Kidney (tissue), 14 donors: ENCODE measurements around the gene C2CD2. TPM values are rescaled to one million over a fixed set of nuclear protein-coding genes. Genes with fewer than 3 reads are reported as not detected.

ENCODE experiments used
- DNase-seq, 5 donors: peaks; one replicate each; pipeline ENCODE4 v3.0.0-alpha.2; 2013 to 2020
- FAIRE-seq: peaks from 2 replicates; lab custom pipeline; 2012; peaks lifted over from hg19 to GRCh38; lab: Jason Lieb, UNC
- H3K27ac ChIP-seq, 2 donors: one replicate each; pipeline ENCODE4 v1.7.0; 2013; ENCODE audit warnings: low read depth in 2 of 2, low read length in 2 of 2, inconsistent platforms in 1 of 2
- H3K27me3 ChIP-seq: one replicate; pipeline ENCODE4 v1.7.1; 2013; ENCODE audit warnings: low read length, inconsistent platforms; ENCODE audit not compliant: control insufficient read depth, insufficient read depth
- H3K36me3 ChIP-seq, 3 donors: one replicate each; pipeline versions ENCODE4 v1.7.0 to v1.7.1; 2013; ENCODE audit warnings: low read length in 3 of 3, control low read depth in 1 of 3, inconsistent platforms in 1 of 3; ENCODE audit not compliant: insufficient read depth in 3 of 3, control insufficient read depth in 2 of 3
- H3K4me1 ChIP-seq, 3 donors: one replicate each; pipeline versions ENCODE4 v1.7.0 to v1.7.1; 2013; ENCODE audit warnings: low read length in 3 of 3, inconsistent platforms in 1 of 3, low read depth in 1 of 3; ENCODE audit not compliant: control insufficient read depth in 2 of 3, insufficient read depth in 2 of 3
- H3K4me3 ChIP-seq, 3 donors: one replicate each; pipeline versions ENCODE4 v1.7.0 to v1.8.1; 2013; ENCODE audit warnings: low read length in 3 of 3, control low read depth in 1 of 3, inconsistent platforms in 1 of 3
- H3K9ac ChIP-seq, 3 donors: one replicate each; pipeline versions ENCODE4 v1.7.0 to v1.7.1; 2013; ENCODE audit warnings: low read length in 3 of 3, control low read depth in 1 of 3, inconsistent platforms in 1 of 3
- H3K9me3 ChIP-seq, 3 donors: one replicate each; pipeline versions ENCODE4 v1.7.0 to v1.7.1; 2013; ENCODE audit warnings: low read length in 3 of 3, control low read depth in 1 of 3, inconsistent platforms in 1 of 3; ENCODE audit not compliant: control insufficient read depth in 2 of 3, insufficient read depth in 1 of 3
- intact Hi-C: fragments of 100-400 bp; cut with DNase I; formaldehyde crosslinking; loops from one replicate; pipeline ENCODE4 v1.11.1; 2022
- polyA plus RNA-seq: library from polyadenylated mRNA; stranded (reverse); fragments of 350-450 nt; fragmentation: Illumina TruSeq; extraction: RNeasy Lipid Tissue Mini Kit (QIAGEN cat#74804); gene quantifications from one replicate; pipeline ENCODE4 v1.2.3, GENCODE V29; 2014; ENCODE audit warnings: low read depth, low replicate concordance; ENCODE audit not compliant: insufficient read depth
- total RNA-seq: library from RNA; stranded (reverse); fragmentation: NEBNext Ultra II Directional; extraction: Animal tissue kit (Norgen Biotek cat#: 25700); gene quantifications from one replicate; pipeline ENCODE4 v1.2.1, GENCODE V29; 2021
- TF ChIP-seq, protein P1 (sequence below): IDR thresholded peaks from 3 replicates; pipeline ENCODE4 v1.5.1; 2012; ENCODE audit warnings: mild to moderate bottlenecking, moderate library complexity, borderline replicate concordance; ENCODE audit not compliant: insufficient read depth; ENCODE audit errors: extremely low read depth
- donor health status: control.
- donor health status: control.
- donor health status: control.
- donor health status: control.
- donor health status: control.
- donor health status: DM: yes; HTN: yes; CAD: no.
- donor health status: Normal renal cell carcinoma (clear cell type).

The C2CD2 gene
- total and polyA plus RNA-seq, 2 donors from 2014 or later = 7.6 to 25.6 TPM

GRCh38 chr21:41953249-41953830 lies 478 bp downstream of the C2CD2 start:
- H3K9ac ChIP-seq = peak overlapping the region in 2 of 3 donors; percentile 9 to 67
- TF ChIP-seq, protein P1, sequence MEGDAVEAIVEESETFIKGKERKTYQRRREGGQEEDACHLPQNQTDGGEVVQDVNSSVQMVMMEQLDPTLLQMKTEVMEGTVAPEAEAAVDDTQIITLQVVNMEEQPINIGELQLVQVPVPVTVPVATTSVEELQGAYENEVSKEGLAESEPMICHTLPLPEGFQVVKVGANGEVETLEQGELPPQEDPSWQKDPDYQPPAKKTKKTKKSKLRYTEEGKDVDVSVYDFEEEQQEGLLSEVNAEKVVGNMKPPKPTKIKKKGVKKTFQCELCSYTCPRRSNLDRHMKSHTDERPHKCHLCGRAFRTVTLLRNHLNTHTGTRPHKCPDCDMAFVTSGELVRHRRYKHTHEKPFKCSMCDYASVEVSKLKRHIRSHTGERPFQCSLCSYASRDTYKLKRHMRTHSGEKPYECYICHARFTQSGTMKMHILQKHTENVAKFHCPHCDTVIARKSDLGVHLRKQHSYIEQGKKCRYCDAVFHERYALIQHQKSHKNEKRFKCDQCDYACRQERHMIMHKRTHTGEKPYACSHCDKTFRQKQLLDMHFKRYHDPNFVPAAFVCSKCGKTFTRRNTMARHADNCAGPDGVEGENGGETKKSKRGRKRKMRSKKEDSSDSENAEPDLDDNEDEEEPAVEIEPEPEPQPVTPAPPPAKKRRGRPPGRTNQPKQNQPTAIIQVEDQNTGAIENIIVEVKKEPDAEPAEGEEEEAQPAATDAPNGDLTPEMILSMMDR = no peak
- DNase-seq = peak in 2 of 5 donors; percentile 44 to 82
- peak overlapping the region; percentile 31 to 71 (median 31) for H3K4me3 ChIP-seq
- H3K4me1 ChIP-seq = peaks cover 0 to 31% (median 9%) of the 10 kb centered on the region in 3 donors
- no peak for FAIRE-seq
- no peaks in the 10 kb centered on the region for H3K27me3 ChIP-seq
- intact Hi-C loops = no loop called here
- H3K36me3 ChIP-seq = no peaks in the 10 kb centered on the region
- H3K9me3 ChIP-seq = no peaks in the 10 kb centered on the region
- H3K27ac ChIP-seq = peak overlapping the region in 1 of 2 donors; percentile 20

- DNase-seq (peak in 2 of 5 donors; percentile 30 to 78), FAIRE-seq (no peak)
- Histone ChIP-seq H3K27ac (no peak overlapping the region), H3K4me3 (peak overlapping the region; percentile 31 to 71 (median 31)), H3K9me3 (no peaks in the 10 kb centered on the region), H3K36me3 (no peaks in the 10 kb centered on the region), H3K4me1 (peaks cover 0 to 27% (median 6%) of the 10 kb centered on the region in 3 donors), H3K27me3 (no peaks in the 10 kb centered on the region), H3K9ac (peak overlapping the region in 1 of 3 donors; percentile 67)
- intact Hi-C loops = no loop called here
- TF ChIP-seq, protein P1 = no peak
Observed at GRCh38 chr21:41952568-41953248, 1.1 kb downstream of the C2CD2 start.

GRCh38 chr21:41951876-41952567 lies 1.8 kb downstream of the C2CD2 start:
- Histone ChIP-seq H3K9me3 (no peaks in the 10 kb centered on the region), H3K4me1 (peaks cover 0 to 21% (median 1%) of the 10 kb centered on the region in 3 donors), H3K27me3 (no peaks in the 10 kb centered on the region), H3K4me3 (peak overlapping the region in 1 of 3 donors; percentile 71), H3K27ac (no peak overlapping the region), H3K36me3 (no peaks in the 10 kb centered on the region), H3K9ac (no peak overlapping the region)
- DNase-seq = peak in 1 of 5 donors; percentile 52
- intact Hi-C loops = no loop called here
- TF ChIP-seq, protein P1 = no peak
- no peak for FAIRE-seq
